ENCODE measurements around the gene ACOX1.

Gene ACOX1

GRCh38 chr17:76022973-76023899 is 44.3 kb upstream of the ACOX1 start:
- no peak overlapping the region for H3K4me3 ChIP-seq (ENCODE audit: low read depth, low read length)
- TF ChIP-seq CTCF (conservative IDR thresholded peaks at IDR 0.05; ENCODE audit: low read depth, low read length) = no peak
- DNase-seq (ENCODE audit: low read depth) = no peak

GRCh38 chr17:76022285-76022684 is 43.3 kb upstream of the ACOX1 start:
- H3K4me3 ChIP-seq (ENCODE audit: low read depth, low read length) = no peak overlapping the region
- TF ChIP-seq CTCF (conservative IDR thresholded peaks at IDR 0.05; ENCODE audit: low read depth, low read length) = no peak
- DNase-seq (ENCODE audit: low read depth) = no peak

GRCh38 chr17:76019833-76020467 is 41.0 kb upstream of the ACOX1 start:
- no peak overlapping the region for H3K4me3 ChIP-seq (ENCODE audit: low read depth, low read length)
- DNase-seq (ENCODE audit: low read depth) = no peak
- TF ChIP-seq CTCF (conservative IDR thresholded peaks at IDR 0.05; ENCODE audit: low read depth, low read length) = no peak

- DNase-seq (ENCODE audit: low read depth) = no peak
- H3K4me3 ChIP-seq (ENCODE audit: low read depth, low read length) = no peak overlapping the region
- TF ChIP-seq CTCF (conservative IDR thresholded peaks at IDR 0.05; ENCODE audit: low read depth, low read length) = no peak
Observed at GRCh38 chr17:76018801-76019200, 39.8 kb upstream of the ACOX1 start.

- no peak overlapping the region for H3K4me3 ChIP-seq (ENCODE audit: low read depth, low read length)
- DNase-seq (ENCODE audit: low read depth) = no peak
- TF ChIP-seq CTCF (conservative IDR thresholded peaks at IDR 0.05; ENCODE audit: low read depth, low read length) = no peak
Observed at GRCh38 chr17:76018340-76018680, 39.3 kb upstream of the ACOX1 start.

GRCh38 chr17:76017481-76018339 is 38.7 kb upstream of the ACOX1 start:
- no peak for DNase-seq (ENCODE audit: low read depth)
- H3K4me3 ChIP-seq (ENCODE audit: low read depth, low read length) = no peak overlapping the region
- TF ChIP-seq CTCF (conservative IDR thresholded peaks at IDR 0.05; ENCODE audit: low read depth, low read length) = no peak
